Activated T-helper 1 cell treated with anti-CD3 and anti-CD28 coated beads, Interleukin-2, amount 50 U/mL, for 16 hours (primary cell): ENCODE results near the gene AFF3.

Experiments used
- DNase-seq, 2 donors: peaks; one replicate each; pipeline ENCODE4 v3.0.0-alpha.2; 2020; ENCODE audit warnings: low read depth in 1 of 2, low spot score in 1 of 2

AFF3 gene

GRCh38 chr2:100013892-100014677 lies 128.3 kb downstream of the AFF3 start:
- DNase-seq, result no peak

DNA sequence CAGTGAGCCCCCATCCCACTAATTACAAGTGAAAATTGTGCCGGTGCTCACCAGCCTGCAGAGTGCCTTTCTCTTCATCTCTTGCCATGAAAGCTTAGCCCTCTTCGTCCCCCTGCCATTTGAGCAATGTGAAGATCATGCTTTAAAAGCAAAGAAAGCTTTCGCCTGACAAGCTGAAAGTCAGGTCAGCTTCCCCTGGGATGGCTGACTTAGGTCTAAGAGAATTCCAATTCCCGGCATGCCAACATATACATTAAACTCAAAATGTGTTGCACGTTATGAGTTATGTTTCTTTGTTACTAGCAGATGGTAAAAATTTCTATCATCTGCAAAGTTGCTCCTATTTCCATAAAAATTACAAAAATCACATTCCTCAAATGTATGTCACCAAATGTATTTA lies 129.8 kb downstream of the AFF3 start:
- no peak for DNase-seq

DNA sequence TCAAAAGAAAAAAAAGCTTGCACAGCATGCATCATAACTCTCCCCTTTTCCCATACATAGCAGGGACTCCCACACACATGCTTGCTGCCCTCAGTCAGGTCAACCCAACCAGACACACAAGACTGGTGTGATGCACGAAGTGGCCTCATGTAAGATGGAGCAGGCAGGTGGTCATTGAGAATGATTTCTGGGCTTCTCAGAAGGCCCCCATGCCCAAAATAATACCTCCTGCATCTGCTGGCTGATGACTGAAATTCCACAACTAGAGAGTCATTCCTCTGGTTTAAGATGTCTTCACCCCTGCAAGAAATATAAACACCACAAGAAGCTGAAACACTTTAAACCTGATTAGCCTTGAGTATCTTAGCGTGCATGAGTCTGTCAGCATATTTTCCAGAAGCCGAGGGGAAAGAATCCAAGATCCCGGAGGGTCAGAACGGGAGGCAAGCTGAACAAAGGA lies 131.1 kb downstream of the AFF3 start:
- no peak for DNase-seq

GRCh38 chr2:100010606-100011005 lies 131.8 kb downstream of the AFF3 start:
- no peak for DNase-seq

- DNase-seq, result no peak
Measured at GRCh38 chr2:100009743-100010142, 132.6 kb downstream of the AFF3 start.

DNA sequence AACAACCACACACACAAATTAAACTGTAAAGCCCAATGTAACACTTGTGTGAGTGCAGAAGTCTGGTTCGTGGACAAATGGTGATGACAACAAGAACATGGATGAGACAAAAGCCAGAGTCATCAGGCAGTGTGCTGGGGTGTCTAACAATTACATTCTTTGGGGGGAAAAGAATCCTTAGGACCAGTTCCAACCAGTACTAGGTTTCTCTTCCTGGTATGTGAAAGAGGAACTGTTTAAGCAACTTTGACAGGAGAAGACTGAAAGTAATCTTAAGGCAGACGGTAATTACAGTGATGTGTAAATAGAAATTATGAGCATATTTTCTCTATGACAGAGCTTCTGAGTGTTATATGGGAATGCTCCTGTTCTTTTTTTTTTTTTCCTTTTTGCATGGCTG lies 133.4 kb downstream of the AFF3 start:
- no peak for DNase-seq

DNA sequence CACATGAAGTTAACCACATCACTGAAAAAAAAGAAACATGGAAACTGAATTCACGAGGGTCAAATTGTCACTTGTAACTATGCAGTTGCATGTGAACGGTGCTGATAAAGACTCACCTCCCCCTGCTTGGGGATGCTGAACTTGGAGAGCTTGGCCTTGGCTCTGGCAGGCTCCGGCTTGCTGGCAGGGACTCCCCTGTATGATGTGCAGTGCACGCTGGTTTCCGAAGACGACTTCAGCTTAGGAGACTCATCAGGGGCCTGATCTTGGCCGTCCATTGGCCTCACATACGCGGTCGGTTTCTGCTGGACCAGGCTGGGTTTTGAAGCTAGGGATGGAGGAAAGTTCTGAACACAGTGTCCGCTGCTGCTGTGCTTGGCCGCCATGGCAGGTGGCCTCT lies 135.9 kb downstream of the AFF3 start:
- no peak for DNase-seq

- DNase-seq, result no peak
Measured at GRCh38 chr2:100004959-100005387, 137.4 kb downstream of the AFF3 start.

DNA sequence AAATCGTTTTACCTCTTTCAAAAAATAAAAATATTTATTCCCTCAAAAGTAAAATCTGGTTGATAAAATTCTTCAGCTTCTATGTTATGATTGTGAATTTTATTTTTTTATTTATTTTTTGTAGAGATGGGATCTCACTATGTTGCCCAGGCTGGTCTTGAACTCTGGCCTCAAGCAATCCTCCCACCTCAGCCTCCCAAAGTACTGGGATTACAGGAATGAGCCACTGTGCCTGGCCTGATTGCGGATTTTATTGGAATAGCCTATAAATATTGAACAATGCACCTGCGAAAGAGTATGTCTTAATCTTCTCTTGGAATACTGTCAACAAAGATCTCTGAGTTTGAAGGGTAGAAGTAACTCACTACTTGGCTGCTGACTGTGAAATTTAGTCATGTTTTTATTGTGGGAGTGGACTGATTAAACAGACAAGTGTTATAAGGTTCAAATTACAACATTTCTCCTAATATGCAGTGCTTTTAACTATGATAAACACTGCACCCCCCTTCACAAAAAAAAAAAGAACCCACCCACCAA lies 138.0 kb downstream of the AFF3 start:
- DNase-seq, result no peak

GRCh38 chr2:100002059-100002458 lies 140.3 kb downstream of the AFF3 start:
- DNase-seq, result no peak

- DNase-seq, result no peak
Measured at GRCh38 chr2:100000915-100001707, 141.3 kb downstream of the AFF3 start.

GRCh38 chr2:99998651-99999320 lies 143.6 kb downstream of the AFF3 start:
- no peak for DNase-seq

- no peak for DNase-seq
Measured at GRCh38 chr2:99989905-99990304, 152.5 kb downstream of the AFF3 start.

DNA sequence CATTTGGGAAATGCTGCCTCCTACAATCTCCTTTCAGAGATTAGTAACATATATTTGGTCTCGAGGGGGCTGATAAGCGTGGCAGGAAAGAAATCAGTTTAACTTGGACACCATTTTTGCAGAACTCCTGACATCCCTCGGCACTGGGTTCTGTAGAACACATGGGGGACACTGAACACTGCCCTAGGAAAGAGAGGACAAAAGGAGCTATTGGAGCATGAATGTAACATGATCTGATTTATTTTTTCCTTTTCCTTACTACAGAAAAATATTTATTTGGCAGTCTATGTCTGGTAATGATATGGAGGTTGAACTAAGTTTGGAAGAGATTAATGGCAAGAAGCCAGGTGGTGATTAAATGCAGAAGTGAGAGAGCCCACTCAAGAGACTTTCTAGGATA lies 153.8 kb downstream of the AFF3 start:
- DNase-seq, result no peak

- DNase-seq, result no peak
Measured at GRCh38 chr2:99987160-99987559, 155.2 kb downstream of the AFF3 start.

- DNase-seq, result no peak
Measured at GRCh38 chr2:99984799-99985515, 157.4 kb downstream of the AFF3 start.

- no peak for DNase-seq
Measured at GRCh38 chr2:99982744-99983143, 159.6 kb downstream of the AFF3 start.

DNA sequence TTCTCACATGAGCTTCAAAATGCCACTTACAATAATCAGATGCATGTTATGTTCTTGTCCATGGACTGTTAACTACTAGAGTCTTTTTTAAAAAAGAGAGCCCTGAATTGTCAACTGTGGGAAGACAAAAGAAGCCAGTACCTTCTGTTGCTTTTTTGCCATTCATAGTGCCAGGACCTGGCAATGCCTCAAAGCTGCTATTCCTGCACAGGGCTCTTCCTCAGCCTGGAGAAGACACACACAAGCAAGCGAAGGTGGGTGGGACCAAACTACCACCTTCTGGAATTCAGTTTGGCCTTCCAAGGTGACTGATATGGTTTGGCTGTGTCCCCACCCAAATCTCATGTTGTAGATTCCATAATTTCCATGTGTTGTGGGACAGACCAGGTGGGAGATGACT lies 160.6 kb downstream of the AFF3 start:
- no peak for DNase-seq

DNA sequence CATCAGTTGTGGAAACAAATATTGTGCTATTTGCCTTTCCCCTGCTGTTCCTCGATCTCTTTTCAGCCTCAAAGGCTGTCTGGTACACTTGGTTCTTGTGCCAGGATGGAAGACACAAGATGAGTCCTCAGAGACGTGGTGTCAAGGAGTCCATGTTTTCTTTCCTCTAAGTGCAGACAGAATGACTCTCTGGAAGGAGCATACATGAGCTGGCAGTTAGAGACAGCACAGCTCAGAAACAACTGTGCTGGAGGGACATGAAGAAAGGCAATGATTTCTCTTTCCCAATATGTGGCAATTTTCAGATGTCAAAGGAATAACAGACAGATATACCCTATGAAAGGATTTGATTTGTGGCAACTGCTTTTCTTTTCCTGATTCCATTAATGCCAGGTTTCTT lies 162.2 kb downstream of the AFF3 start:
- DNase-seq, result no peak

- no peak for DNase-seq
Measured at GRCh38 chr2:99977966-99978365, 164.4 kb downstream of the AFF3 start.

GRCh38 chr2:99975386-99975785 lies 167.0 kb downstream of the AFF3 start:
- DNase-seq, result no peak
